Measurements from ENCODE around the gene MAP2K2. TPM values are rescaled to one million over a fixed set of nuclear protein-coding genes. Genes with fewer than 3 reads are reported as not detected.

MAP2K2 gene
- total RNA-seq, 1 donor from 2014 or later: 123 TPM

DNA sequence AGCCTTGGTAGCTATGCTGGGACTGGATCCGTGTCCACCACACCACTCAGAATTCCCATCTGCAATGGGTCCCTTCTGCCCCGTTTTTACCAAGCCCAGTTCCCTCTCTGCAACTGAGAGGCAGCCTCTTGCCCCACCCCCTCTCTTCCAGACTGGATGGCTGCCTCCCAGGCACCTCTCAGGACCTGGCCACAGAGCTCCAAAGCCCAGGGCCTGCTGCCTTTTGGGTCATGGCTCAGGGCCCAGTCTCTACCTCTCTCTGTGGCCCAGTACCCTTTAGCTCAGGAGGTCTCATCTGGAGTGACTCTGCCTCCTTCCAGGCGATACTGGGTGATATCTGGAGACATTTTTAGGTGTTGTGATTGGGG lies 46.9 kb downstream of the MAP2K2 start:
- no peak for DNase-seq (ENCODE audit: low read depth)
- TF ChIP-seq, protein P1, sequence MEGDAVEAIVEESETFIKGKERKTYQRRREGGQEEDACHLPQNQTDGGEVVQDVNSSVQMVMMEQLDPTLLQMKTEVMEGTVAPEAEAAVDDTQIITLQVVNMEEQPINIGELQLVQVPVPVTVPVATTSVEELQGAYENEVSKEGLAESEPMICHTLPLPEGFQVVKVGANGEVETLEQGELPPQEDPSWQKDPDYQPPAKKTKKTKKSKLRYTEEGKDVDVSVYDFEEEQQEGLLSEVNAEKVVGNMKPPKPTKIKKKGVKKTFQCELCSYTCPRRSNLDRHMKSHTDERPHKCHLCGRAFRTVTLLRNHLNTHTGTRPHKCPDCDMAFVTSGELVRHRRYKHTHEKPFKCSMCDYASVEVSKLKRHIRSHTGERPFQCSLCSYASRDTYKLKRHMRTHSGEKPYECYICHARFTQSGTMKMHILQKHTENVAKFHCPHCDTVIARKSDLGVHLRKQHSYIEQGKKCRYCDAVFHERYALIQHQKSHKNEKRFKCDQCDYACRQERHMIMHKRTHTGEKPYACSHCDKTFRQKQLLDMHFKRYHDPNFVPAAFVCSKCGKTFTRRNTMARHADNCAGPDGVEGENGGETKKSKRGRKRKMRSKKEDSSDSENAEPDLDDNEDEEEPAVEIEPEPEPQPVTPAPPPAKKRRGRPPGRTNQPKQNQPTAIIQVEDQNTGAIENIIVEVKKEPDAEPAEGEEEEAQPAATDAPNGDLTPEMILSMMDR (conservative IDR thresholded peaks at IDR 0.05; ENCODE audit: low read depth, low read length): no peak
- H3K4me3 ChIP-seq (ENCODE audit: low read depth, low read length): no peak overlapping the region

DNA sequence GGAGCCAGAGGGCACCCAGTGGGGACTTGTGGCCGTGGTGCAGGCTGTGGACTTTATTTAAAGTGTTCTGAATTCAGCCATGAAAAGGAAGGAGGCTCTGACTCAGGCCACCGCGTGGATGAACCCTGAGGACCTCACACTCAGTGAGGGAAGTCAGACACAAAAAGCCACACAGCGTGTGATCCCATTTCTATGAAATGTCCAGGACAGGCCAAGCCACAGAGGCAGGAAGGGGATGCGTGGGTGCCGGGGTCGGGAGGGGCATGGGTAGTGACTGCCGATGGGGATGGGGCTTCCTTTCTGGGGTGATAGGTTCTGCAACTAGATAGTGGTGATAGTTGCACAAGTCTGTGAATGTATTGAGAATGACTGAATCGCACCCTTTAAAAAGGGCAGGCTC lies 48.5 kb downstream of the MAP2K2 start:
- no peak for DNase-seq (ENCODE audit: low read depth)
- TF ChIP-seq, protein P1 (conservative IDR thresholded peaks at IDR 0.05; ENCODE audit: low read depth, low read length): no peak
- no peak overlapping the region for H3K4me3 ChIP-seq (ENCODE audit: low read depth, low read length)

DNA sequence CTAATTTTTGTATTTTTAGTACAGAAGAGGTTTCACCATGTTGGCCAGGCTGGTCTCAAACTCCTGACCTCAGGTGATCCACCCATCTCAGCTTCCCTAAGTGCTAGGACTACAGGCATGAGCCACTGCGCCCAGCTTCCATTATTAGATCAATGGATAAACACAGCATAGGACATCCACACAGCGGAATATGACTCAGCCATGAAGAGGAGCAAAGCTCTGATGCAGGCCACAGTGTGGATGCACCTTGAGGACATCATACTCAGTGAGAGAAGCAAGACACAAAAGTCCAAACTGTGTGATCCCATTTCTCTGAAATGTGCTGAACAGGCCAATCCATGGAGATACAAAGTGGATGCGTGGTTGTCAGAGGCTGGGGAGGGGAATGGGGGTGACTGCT lies 52.3 kb downstream of the MAP2K2 start:
- H3K4me3 ChIP-seq (ENCODE audit: low read depth, low read length): no peak overlapping the region
- TF ChIP-seq, protein P1 (conservative IDR thresholded peaks at IDR 0.05; ENCODE audit: low read depth, low read length): no peak
- no peak for DNase-seq (ENCODE audit: low read depth)

DNA sequence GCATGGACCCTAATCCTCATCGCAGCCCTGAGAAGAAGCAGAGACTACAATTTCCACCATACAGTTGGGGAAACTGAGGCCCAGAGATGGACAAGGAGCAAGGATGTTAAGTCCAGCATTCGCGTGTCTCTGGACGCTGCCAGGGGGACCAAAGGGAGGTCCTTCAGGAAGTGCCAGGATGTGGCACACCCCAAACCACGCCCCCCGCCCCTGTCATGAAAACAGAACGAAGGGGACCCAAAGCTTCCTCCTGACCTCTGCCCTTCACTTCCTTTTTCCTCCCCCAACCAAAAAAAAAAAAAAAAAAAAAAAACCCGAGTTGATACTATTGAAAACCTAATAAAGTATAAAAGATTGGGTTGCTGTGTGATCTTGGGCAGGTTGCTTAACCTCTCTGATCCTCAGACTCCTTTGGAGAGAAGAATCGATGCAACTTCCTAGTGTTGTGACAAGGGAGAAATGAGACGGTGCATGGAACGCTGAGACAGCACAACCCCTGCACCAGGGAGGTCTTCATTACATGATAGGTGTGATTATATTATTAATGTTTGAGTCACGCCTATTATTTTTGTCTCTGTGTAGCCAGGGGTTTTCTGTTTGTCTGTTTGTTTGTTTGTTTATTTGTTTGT lies 54.5 kb downstream of the MAP2K2 start:
- DNase-seq (ENCODE audit: low read depth): no peak
- H3K4me3 ChIP-seq (ENCODE audit: low read depth, low read length): no peak overlapping the region
- TF ChIP-seq, protein P1 (conservative IDR thresholded peaks at IDR 0.05; ENCODE audit: low read depth, low read length): no peak

DNA sequence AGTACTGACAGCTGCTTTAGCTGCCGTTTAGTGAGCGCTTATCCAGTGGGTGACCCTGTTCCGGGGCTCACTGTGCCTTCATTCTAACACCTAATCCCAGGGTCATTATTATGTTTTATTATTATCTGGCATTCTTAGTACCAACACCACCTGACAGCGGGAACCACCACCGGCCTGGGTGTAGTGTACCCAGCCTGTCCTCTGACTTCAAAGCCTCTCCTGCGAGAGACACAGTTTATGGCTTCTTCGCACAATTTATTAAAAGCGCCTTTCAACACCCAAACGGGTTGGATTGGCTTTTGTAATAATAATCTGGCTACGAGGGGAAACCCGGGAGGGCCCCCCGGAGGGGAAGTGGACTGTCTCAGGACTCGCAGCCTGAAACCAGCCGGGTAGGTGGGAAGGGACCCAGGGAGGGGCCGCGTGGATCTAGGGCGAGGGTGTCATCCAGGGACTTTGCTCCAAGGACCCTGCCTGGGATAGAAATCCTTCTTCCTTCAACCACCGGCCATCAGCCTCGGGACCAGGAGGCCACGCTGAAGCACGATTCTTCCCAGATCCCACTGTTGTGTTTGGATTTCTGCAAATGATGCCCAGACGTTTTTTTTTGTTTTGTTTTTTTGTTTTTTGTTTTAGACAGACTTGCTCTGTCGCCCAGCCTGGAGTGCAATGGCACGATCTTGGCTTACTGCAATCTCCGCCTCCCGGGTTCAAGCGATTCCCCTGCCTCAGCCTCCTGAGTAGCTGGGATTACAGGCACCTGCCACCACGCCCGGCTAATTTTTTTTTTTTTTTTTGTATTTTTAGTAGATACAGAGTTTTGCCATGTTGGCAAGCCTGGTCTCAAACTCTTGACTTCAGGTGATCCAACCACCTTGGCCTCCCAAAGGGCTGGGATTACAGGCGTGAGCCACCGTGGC lies 55.6 kb downstream of the MAP2K2 start:
- peak overlapping the region; percentile 86 for H3K4me3 ChIP-seq (ENCODE audit: low read depth, low read length)
- TF ChIP-seq, protein P1 (conservative IDR thresholded peaks at IDR 0.05; ENCODE audit: low read depth, low read length): no peak
- DNase-seq (ENCODE audit: low read depth): no peak

DNA sequence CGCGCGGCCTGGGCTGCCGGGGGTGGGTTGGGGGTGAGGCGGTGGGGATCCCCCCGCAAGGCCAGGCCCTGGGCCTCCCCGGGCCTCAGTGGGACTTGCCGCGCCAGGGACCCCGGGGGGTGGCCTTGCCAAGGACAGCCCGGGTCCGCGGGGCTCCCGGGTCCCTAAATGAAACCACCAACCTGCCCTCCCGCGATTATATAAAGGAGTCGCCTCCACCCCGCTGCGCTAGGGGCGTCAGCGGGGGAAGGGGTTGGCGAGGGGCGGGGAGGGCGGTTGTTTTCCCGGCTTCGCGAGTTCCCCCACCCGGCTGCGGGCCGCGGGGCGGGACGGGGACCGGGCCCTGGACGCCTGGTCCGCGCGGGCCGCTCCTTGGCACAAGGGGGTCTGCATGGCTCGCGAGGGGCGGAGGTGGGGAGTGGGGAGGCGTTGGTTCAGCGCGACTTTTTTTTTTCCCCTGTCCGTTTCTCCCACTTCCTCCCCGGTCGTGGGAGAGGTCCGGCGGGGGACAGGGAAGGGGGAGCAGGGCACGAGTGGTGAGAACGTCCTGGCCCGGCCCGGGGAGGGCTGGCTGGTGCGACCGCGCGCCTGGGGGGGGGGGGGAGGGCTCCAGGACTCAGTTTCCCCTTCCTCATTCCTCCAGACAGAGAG lies 56.4 kb downstream of the MAP2K2 start:
- no peak for DNase-seq (ENCODE audit: low read depth)
- peak overlapping the region; percentile 86 for H3K4me3 ChIP-seq (ENCODE audit: low read depth, low read length)
- TF ChIP-seq, protein P1 (conservative IDR thresholded peaks at IDR 0.05; ENCODE audit: low read depth, low read length): no peak

Data from epithelial cell of proximal tubule (primary cell).